Measurements from ENCODE around the gene MARCHF7.
"Not testable (repeated sequence)": the region's sequence is repeated elsewhere in the genome, so short reads cannot be mapped to it uniquely, and the experiment has no call there.

Gene MARCHF7

GRCh38 chr2:159720676-159721075, 8.4 kb downstream of the MARCHF7 start:
- no peak for DNase-seq

GRCh38 chr2:159722580-159722979, 10.3 kb downstream of the MARCHF7 start:
- DNase-seq, result no peak

GRCh38 chr2:159724795-159725572, 12.7 kb downstream of the MARCHF7 start:
- DNase-seq, result not testable (repeated sequence)

GRCh38 chr2:159725713-159726112, 13.4 kb downstream of the MARCHF7 start:
- no peak for DNase-seq

GRCh38 chr2:159728629-159729028, 16.3 kb downstream of the MARCHF7 start:
- peak; percentile 25 for DNase-seq

GRCh38 chr2:159735648-159736047, 23.3 kb downstream of the MARCHF7 start:
- no peak for DNase-seq

- DNase-seq, result no peak
Measured at GRCh38 chr2:159736048-159736447, 23.7 kb downstream of the MARCHF7 start.

- DNase-seq, result no peak
Measured at GRCh38 chr2:159737292-159737916, 25.1 kb downstream of the MARCHF7 start.

- DNase-seq, result no peak
Measured at GRCh38 chr2:159737917-159738296, 25.6 kb downstream of the MARCHF7 start.

- peak; percentile 73 for DNase-seq
Measured at GRCh38 chr2:159738509-159739390, 26.4 kb downstream of the MARCHF7 start.

GRCh38 chr2:159742846-159743245, 30.5 kb downstream of the MARCHF7 start:
- DNase-seq, result no peak

GRCh38 chr2:159744363-159744762, 32.1 kb downstream of the MARCHF7 start:
- no peak for DNase-seq

- not testable (repeated sequence) for DNase-seq
Measured at GRCh38 chr2:159745237-159745636, 32.9 kb downstream of the MARCHF7 start.

GRCh38 chr2:159748089-159748488, 35.8 kb downstream of the MARCHF7 start:
- DNase-seq, result no peak

GRCh38 chr2:159750873-159751272, 38.6 kb downstream of the MARCHF7 start:
- DNase-seq, result no peak

GRCh38 chr2:159753797-159754196, 41.5 kb downstream of the MARCHF7 start:
- peak; percentile 90 for DNase-seq

GRCh38 chr2:159755014-159755413, 42.7 kb downstream of the MARCHF7 start:
- DNase-seq, result no peak

GRCh38 chr2:159755788-159756187, 43.5 kb downstream of the MARCHF7 start:
- no peak for DNase-seq

- DNase-seq, result no peak
Measured at GRCh38 chr2:159758239-159758638, 45.9 kb downstream of the MARCHF7 start.

- no peak for DNase-seq
Measured at GRCh38 chr2:159758686-159759085, 46.4 kb downstream of the MARCHF7 start.

GRCh38 chr2:159759577-159759976, 47.3 kb downstream of the MARCHF7 start:
- no peak for DNase-seq

GRCh38 chr2:159760326-159760725, 48.0 kb downstream of the MARCHF7 start:
- DNase-seq, result no peak

- DNase-seq, result no peak
Measured at GRCh38 chr2:159762075-159762474, 49.8 kb downstream of the MARCHF7 start.
